SK-N-SH treated with all-trans-retinoic acid at 6 μM for 48 hours (cell line): ENCODE measurements around the gene GEMIN7.

Experiments used
- ARNTL ChIP-seq: fragments of 450-650 bp; formaldehyde crosslinking; IDR thresholded peaks from 2 replicates; pipeline ENCODE4 v1.5.0; 2020; ENCODE audit warnings: low read depth, mild to moderate bottlenecking, moderate library complexity, borderline replicate concordance
- CREB5 ChIP-seq: fragments of 250-450 bp; sonication (Bioruptor Pico); IDR thresholded peaks from 2 replicates; pipeline ENCODE4 v1.5.1; 2020; ENCODE audit warnings: low read depth, mild to moderate bottlenecking, moderate library complexity
- RARB ChIP-seq: fragments of 250-450 bp; sonication (Bioruptor Pico); IDR thresholded peaks from 2 replicates; pipeline ENCODE4 v1.8.0; 2021; ENCODE audit warnings: mild to moderate bottlenecking, moderate library complexity
- ZFP3 ChIP-seq: fragments of 250-450 bp; sonication (Bioruptor Pico); IDR thresholded peaks from 2 replicates; pipeline ENCODE4 v1.5.0; 2020; ENCODE audit warnings: mild to moderate bottlenecking, moderate library complexity
- ZFP30 ChIP-seq: fragments of 450-650 bp; formaldehyde crosslinking; IDR thresholded peaks from 2 replicates; pipeline ENCODE4 v1.5.0; 2022; ENCODE audit warnings: mild to moderate bottlenecking, moderate library complexity
- TF ChIP-seq, protein P1 (sequence below): fragments of 250-450 bp; sonication (Bioruptor Pico); IDR thresholded peaks from 2 replicates; pipeline ENCODE4 v1.8.0; 2020; ENCODE audit warnings: mild to moderate bottlenecking, moderate library complexity, borderline replicate concordance

DNA sequence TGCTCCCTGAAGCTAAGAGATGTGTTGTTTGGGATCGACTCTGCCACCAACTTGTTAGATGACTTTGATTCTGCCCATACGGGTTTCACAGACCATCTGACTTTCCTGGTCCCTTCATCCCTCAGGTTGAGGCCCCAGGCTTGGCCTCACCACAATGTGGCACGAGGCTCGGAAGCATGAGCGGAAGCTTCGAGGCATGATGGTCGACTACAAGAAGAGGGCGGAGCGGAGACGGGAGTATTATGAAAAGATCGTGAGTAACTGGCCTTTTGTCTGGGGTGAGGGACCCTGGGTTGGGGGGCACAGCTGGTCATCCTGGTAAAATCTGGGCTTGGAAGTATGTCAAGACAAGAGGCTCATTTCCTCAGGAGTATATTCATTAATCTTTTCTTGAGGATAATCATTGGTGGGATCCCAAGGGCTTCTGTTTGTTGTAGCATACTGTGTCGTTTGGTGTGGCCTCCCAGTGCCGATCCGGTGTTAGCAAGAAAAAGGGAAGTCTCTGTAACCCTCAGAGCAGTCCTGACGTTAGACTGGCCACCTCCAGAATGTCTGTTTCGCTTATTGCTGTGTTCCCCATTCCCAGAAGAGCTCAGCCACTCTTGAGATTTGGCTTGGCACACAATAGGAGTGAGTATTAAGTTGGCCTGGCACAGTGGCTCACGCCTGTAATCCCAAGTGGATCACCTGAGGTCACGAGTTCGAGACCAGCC, 38.8 kb upstream of the GEMIN7 start:
- TF ChIP-seq CREB5 (CRISPR knock-in tag) (no peak), RARB (no peak), ZFP30 (CRISPR knock-in tag) (no peak), ZFP3 (CRISPR knock-in tag) (no peak), ARNTL (CRISPR knock-in tag) (no peak)
- TF ChIP-seq, protein P1, sequence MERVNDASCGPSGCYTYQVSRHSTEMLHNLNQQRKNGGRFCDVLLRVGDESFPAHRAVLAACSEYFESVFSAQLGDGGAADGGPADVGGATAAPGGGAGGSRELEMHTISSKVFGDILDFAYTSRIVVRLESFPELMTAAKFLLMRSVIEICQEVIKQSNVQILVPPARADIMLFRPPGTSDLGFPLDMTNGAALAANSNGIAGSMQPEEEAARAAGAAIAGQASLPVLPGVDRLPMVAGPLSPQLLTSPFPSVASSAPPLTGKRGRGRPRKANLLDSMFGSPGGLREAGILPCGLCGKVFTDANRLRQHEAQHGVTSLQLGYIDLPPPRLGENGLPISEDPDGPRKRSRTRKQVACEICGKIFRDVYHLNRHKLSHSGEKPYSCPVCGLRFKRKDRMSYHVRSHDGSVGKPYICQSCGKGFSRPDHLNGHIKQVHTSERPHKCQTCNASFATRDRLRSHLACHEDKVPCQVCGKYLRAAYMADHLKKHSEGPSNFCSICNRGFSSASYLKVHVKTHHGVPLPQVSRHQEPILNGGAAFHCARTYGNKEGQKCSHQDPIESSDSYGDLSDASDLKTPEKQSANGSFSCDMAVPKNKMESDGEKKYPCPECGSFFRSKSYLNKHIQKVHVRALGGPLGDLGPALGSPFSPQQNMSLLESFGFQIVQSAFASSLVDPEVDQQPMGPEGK (CRISPR knock-in tag), result no peak
